K562 (cell line): ENCODE measurements around the gene WASHC4.
"Not testable (repeated sequence)": the region's sequence is repeated elsewhere in the genome, so short reads cannot be mapped to it uniquely, and the experiment has no call there.

Experiments used
- CTCF ChIP-seq, 3 experiments: IDR thresholded peaks in 2 of 3; conservative IDR thresholded peaks in 1 of 3; 2 replicates each; pipeline ENCODE4 v1.5.1; 2011 to 2012; ENCODE audit warnings: low read length in 3 of 3, mild to moderate bottlenecking in 3 of 3, control low read depth in 2 of 3, improper control_type of control experiment in 1 of 3, inconsistent platforms in 1 of 3, low read depth in 1 of 3, mixed read lengths in 1 of 3, moderate library complexity in 1 of 3; ENCODE audit not compliant: insufficient read depth in 2 of 3
- MAX ChIP-seq: sonication (generic); formaldehyde crosslinking; IDR thresholded peaks from 2 replicates; pipeline ENCODE4 v1.9.0; 2022; ENCODE audit warnings: mild to moderate bottlenecking, missing genetic modification reagents
- SRF ChIP-seq, 2 experiments: fragments of 250-450, 450-650 bp in 1 of 2; sonication (Bioruptor Pico) in 1 of 2; sonication (generic) in 1 of 2; formaldehyde crosslinking; IDR thresholded peaks; 2 replicates each; pipeline versions ENCODE4 v1.5.0 to v1.5.1; 2020 to 2022; ENCODE audit warnings: mild to moderate bottlenecking in 1 of 2, missing genetic modification reagents in 1 of 2

GRCh38 chr12:105183406-105183805, 75.9 kb downstream of the WASHC4 start:
- TF ChIP-seq CTCF (IDR thresholded peaks at IDR 0.05 in 2 of 3, conservative IDR thresholded peaks at IDR 0.05 in 1 of 3; ENCODE audit: insufficient read depth in 2 of 3, low read depth in 1 of 3, low read length in 3 of 3); MAX (CRISPR knock-in tag); SRF (CRISPR knock-in tag; IDR thresholded peaks at IDR 0.05): not testable (repeated sequence)
